Right lobe of liver (tissue), 4 donors: ENCODE data around the gene MYL5.

Experiments
- POLR2A ChIP-seq: fragments of 450-650 bp; IDR thresholded peaks from one replicate; pipeline ENCODE4 v1.6.1; 2017; ENCODE audit warnings: antibody characterized with exemption, mild to moderate bottlenecking
- TF ChIP-seq, protein P1 (sequence below), 4 donors: fragments of 200-600 bp in 3 of 4; fragments of 450-650 bp in 1 of 4; IDR thresholded peaks; one replicate each; pipeline versions ENCODE4 v1.5.1 to v1.8.0; 2016 to 2022; ENCODE audit warnings: antibody characterized with exemption in 4 of 4, mild to moderate bottlenecking in 2 of 4
- donor health status: DM: no; HTN: no; CAD: no.
- donor health status: DM: no; HTN: no; CAD: no.
- donor health status: DM: no; HTN: yes; CAD: no.

DNA sequence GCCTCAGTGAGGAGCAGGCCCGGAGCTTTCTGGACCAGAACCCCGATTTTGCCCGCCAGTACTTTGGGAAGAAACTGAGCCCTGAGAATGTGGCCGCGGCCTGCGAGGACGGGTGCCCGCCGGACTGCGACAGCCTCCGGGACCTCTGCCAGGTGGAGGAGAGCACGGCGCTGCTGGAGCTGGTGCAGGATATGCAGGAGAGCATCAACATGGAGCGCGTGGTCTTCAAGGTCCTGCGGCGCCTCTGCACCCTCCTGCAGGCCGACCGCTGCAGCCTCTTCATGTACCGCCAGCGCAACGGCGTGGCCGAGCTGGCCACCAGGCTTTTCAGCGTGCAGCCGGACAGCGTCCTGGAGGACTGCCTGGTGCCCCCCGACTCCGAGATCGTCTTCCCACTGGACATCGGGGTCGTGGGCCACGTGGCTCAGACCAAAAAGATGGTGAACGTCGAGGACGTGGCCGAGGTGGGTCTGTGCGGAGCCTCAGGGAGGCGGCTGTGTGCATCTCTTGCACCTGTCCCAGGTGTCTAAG lies 48.6 kb upstream of the MYL5 start:
- TF ChIP-seq, protein P1, sequence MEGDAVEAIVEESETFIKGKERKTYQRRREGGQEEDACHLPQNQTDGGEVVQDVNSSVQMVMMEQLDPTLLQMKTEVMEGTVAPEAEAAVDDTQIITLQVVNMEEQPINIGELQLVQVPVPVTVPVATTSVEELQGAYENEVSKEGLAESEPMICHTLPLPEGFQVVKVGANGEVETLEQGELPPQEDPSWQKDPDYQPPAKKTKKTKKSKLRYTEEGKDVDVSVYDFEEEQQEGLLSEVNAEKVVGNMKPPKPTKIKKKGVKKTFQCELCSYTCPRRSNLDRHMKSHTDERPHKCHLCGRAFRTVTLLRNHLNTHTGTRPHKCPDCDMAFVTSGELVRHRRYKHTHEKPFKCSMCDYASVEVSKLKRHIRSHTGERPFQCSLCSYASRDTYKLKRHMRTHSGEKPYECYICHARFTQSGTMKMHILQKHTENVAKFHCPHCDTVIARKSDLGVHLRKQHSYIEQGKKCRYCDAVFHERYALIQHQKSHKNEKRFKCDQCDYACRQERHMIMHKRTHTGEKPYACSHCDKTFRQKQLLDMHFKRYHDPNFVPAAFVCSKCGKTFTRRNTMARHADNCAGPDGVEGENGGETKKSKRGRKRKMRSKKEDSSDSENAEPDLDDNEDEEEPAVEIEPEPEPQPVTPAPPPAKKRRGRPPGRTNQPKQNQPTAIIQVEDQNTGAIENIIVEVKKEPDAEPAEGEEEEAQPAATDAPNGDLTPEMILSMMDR (IDR thresholded peaks at IDR 0.05): no peak
- TF ChIP-seq POLR2A: no peak
